ENCODE results near the gene IGFBP7. TPM values are rescaled to one million over a fixed set of nuclear protein-coding genes. Genes with fewer than 3 reads are reported as not detected.

IGFBP7 gene
- polyA plus RNA-seq, 1 experiment = 2,028 TPM

DNA sequence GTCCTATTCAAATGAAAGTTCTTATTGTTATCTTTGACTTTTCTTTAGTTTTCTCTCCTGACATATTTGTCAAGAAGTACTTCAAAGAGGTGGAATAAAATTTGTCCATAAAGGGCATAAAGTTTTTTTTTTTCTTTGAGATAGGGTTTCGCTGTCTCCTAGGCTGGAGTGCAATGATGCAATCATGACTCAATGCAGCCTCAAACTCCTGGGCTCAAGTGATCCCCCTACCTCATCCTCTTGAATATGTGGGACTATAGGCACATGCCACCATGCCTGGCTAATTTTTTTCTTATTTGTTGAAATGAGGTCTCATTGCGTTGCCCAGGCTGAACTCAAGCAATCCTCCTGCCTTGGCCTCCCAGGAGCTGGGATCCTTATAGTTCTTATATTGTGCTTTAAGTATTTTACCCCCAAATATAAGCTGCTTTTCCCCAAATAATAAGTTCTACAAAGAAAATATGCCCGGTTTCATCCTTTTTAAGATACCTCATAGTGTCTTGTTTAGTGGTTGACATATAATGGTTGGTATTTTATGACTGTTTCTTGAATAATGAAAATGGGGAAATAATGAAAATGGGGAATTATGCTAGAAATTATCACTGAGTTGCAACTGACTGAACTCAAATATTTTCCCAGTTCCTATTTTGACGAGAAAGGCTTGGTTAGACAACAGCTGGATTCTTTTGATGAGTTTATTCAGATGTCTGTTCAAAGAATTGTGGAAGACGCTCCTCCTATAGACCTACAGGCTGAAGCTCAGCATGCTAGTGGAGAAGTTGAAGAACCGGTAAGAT lies 119.9 kb downstream of the IGFBP7 start:
- TF ChIP-seq, protein P1, sequence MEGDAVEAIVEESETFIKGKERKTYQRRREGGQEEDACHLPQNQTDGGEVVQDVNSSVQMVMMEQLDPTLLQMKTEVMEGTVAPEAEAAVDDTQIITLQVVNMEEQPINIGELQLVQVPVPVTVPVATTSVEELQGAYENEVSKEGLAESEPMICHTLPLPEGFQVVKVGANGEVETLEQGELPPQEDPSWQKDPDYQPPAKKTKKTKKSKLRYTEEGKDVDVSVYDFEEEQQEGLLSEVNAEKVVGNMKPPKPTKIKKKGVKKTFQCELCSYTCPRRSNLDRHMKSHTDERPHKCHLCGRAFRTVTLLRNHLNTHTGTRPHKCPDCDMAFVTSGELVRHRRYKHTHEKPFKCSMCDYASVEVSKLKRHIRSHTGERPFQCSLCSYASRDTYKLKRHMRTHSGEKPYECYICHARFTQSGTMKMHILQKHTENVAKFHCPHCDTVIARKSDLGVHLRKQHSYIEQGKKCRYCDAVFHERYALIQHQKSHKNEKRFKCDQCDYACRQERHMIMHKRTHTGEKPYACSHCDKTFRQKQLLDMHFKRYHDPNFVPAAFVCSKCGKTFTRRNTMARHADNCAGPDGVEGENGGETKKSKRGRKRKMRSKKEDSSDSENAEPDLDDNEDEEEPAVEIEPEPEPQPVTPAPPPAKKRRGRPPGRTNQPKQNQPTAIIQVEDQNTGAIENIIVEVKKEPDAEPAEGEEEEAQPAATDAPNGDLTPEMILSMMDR (IDR thresholded peaks at IDR 0.05; ENCODE audit: insufficient read depth, low read depth, low read length) = no peak
- DNase-seq (ENCODE audit: low read depth) = no peak
- peaks cover 9% of the 10 kb centered on the region for H3K36me3 ChIP-seq (ENCODE audit: control insufficient read depth, insufficient read depth, low read length)
- no peaks in the 10 kb centered on the region for H3K27me3 ChIP-seq (ENCODE audit: control insufficient read depth, insufficient read depth, low read length)
- no peak overlapping the region for H3K4me3 ChIP-seq (ENCODE audit: low read depth, low read length)
- POLR2A ChIA-PET = no interaction called here
- CTCF ChIA-PET = interaction anchor here (0.6 to 2.7 kb wide), 3 partner anchors 11 to 44 kb away, joined by 3 to 11 read pairs (median 4); partner anchors contain the start of genes NOA1 and POLR2B

DNA sequence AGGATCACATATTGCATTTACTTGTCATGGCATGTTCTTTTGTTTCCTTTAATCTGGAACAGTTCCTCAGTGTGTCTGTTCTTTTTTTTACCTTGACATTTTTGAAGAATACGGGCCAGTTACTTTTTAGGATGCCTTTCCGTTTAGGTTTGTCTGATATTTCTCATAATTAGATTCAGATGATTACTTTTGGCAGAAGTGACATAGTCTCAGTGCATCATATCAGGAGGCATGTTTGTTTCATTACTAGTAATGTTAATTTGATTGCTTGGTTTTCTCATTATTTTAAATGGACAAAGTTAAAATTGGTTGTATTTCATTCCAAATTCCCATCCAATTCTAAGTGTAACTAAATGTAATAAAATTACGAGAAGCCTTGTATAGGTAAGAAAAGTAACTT lies 123.2 kb downstream of the IGFBP7 start:
- no peak for DNase-seq (ENCODE audit: low read depth)
- ChIA-PET POLR2A (no interaction called here), CTCF (no interaction called here)
- TF ChIP-seq, protein P1 (IDR thresholded peaks at IDR 0.05; ENCODE audit: insufficient read depth, low read depth, low read length) = no peak
- no peak overlapping the region for H3K4me3 ChIP-seq (ENCODE audit: low read depth, low read length)
- no peaks in the 10 kb centered on the region for H3K27me3 ChIP-seq (ENCODE audit: control insufficient read depth, insufficient read depth, low read length)
- peaks cover 6% of the 10 kb centered on the region for H3K36me3 ChIP-seq (ENCODE audit: control insufficient read depth, insufficient read depth, low read length)

DNA sequence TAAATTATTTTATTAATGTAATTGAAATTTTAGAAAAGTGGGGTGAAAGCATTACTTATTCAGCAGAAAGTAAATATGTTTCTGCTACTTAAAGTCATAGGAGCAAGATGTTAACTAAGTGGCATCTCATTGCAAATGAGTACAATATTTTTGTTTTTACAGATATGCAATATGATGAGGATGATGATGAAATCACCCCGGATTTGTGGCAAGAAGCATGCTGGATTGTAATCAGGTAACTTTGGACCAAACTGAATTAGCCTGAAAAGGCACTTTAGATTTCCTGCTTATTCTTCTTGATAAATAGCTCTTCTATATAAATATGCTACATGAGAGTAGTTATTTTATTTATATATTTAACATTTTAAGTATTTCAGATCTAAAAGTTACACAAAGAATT lies 124.0 kb downstream of the IGFBP7 start:
- Histone ChIP-seq H3K36me3 (ENCODE audit: control insufficient read depth, insufficient read depth, low read length) (peaks cover 4% of the 10 kb centered on the region), H3K4me3 (ENCODE audit: low read depth, low read length) (no peak overlapping the region), H3K27me3 (ENCODE audit: control insufficient read depth, insufficient read depth, low read length) (no peaks in the 10 kb centered on the region)
- ChIA-PET CTCF (no interaction called here), POLR2A (no interaction called here)
- no peak for DNase-seq (ENCODE audit: low read depth)
- TF ChIP-seq, protein P1 (IDR thresholded peaks at IDR 0.05; ENCODE audit: insufficient read depth, low read depth, low read length) = no peak

GRCh38 chr4:56981795-56982201 lies 128.4 kb downstream of the IGFBP7 start:
- ChIA-PET CTCF (no interaction called here), POLR2A (no interaction called here)
- Histone ChIP-seq H3K27me3 (ENCODE audit: control insufficient read depth, insufficient read depth, low read length) (no peaks in the 10 kb centered on the region), H3K4me3 (ENCODE audit: low read depth, low read length) (no peak overlapping the region), H3K36me3 (ENCODE audit: control insufficient read depth, insufficient read depth, low read length) (no peaks in the 10 kb centered on the region; the same call in 1 of the 2 replicates)
- DNase-seq (ENCODE audit: low read depth) = no peak
- TF ChIP-seq, protein P1 (IDR thresholded peaks at IDR 0.05; ENCODE audit: insufficient read depth, low read depth, low read length) = no peak

Small RNAs within 50 kb of the gene (small RNA-seq; reads per million reads assigned to genes)
- not detected for gene RNU6-998P (ENCODE audit: insufficient read length, low read depth, low replicate concordance)

Other genes with a start within 250 kb of the IGFBP7 start
- 13.2 and 22.1 TPM in 2 replicates for gene REST, start 202.5 kb downstream of the IGFBP7 start, polyA plus RNA-seq (2011; rRNA removed)
- gene NOA1, start 132.8 kb downstream of the IGFBP7 start, polyA plus RNA-seq (2011; rRNA removed) = 15.5 and 15.9 TPM in 2 replicates
- 44.6 and 85.0 TPM in 2 replicates for gene POLR2B, start 131.5 kb downstream of the IGFBP7 start, polyA plus RNA-seq (2011; rRNA removed)